SK-N-SH treated with all-trans-retinoic acid at 6 μM for 48 hours (cell line): ENCODE results near the gene KXD1.

Experiments
- ATAC-seq: fragments of 200-7000 bp; cut with Tn5 transposase; 3 replicates; pipeline ENCODE4 v1.9.1; 2020; ENCODE audit warnings: mild to moderate bottlenecking, moderate library complexity
- ARNTL ChIP-seq: fragments of 450-650 bp; formaldehyde crosslinking; IDR thresholded peaks from 2 replicates; pipeline ENCODE4 v1.5.0; 2020; ENCODE audit warnings: low read depth, mild to moderate bottlenecking, moderate library complexity, borderline replicate concordance
- BACH2 ChIP-seq: fragments of 250-450 bp; sonication (Bioruptor Pico); IDR thresholded peaks from 2 replicates; pipeline ENCODE4 v1.9.0; 2021; ENCODE audit warnings: mild to moderate bottlenecking, borderline replicate concordance
- CSDC2 ChIP-seq: fragments of 250-450 bp; sonication (Bioruptor Pico); IDR thresholded peaks from 2 replicates; pipeline ENCODE4 v1.5.0; 2020; ENCODE audit warnings: mild to moderate bottlenecking, moderate library complexity
- ESRRG ChIP-seq: fragments of 250-450 bp; sonication (Bioruptor Pico); IDR thresholded peaks from 2 replicates; pipeline ENCODE4 v1.6.1; 2021; ENCODE audit warnings: mild to moderate bottlenecking
- GLIS3 ChIP-seq: fragments of 250-450 bp; sonication (Bioruptor Pico); IDR thresholded peaks from 2 replicates; pipeline ENCODE4 v1.5.0; 2020; ENCODE audit warnings: mild to moderate bottlenecking, moderate library complexity
- ISL1 ChIP-seq: fragments of 250-450 bp; sonication (Bioruptor Pico); IDR thresholded peaks from 2 replicates; pipeline ENCODE4 v2.1.2; 2022; ENCODE audit warnings: mild to moderate bottlenecking, moderate library complexity
- POU6F1 ChIP-seq: fragments of 250-450 bp; sonication (Bioruptor Pico); IDR thresholded peaks from 2 replicates; pipeline ENCODE4 v1.8.0; 2021; ENCODE audit warnings: low read depth, mild to moderate bottlenecking, moderate library complexity, borderline replicate concordance
- PPARA ChIP-seq: fragments of 250-450 bp; sonication (Bioruptor Pico); IDR thresholded peaks from 2 replicates; pipeline ENCODE4 v1.5.0; 2020; ENCODE audit warnings: mild to moderate bottlenecking, borderline replicate concordance
- SNAI2 ChIP-seq: fragments of 250-450 bp; sonication (Bioruptor Pico); IDR thresholded peaks from 2 replicates; pipeline ENCODE4 v1.5.0; 2020; ENCODE audit warnings: mild to moderate bottlenecking, moderate library complexity
- TCF4 ChIP-seq: fragments of 250-450 bp; sonication (Bioruptor Pico); IDR thresholded peaks from 2 replicates; pipeline ENCODE4 v1.8.0; 2021; ENCODE audit warnings: mild to moderate bottlenecking, moderate library complexity, borderline replicate concordance
- TOX ChIP-seq: fragments of 250-450 bp; sonication (Bioruptor Pico); IDR thresholded peaks from 2 replicates; pipeline ENCODE4 v1.8.0; 2021; ENCODE audit warnings: mild to moderate bottlenecking, moderate library complexity, borderline replicate concordance
- ZC3H10 ChIP-seq: fragments of 250-450 bp; sonication (Bioruptor Pico); IDR thresholded peaks from 2 replicates; pipeline ENCODE4 v1.5.1; 2021; ENCODE audit warnings: mild to moderate bottlenecking, moderate library complexity
- ZFP3 ChIP-seq: fragments of 250-450 bp; sonication (Bioruptor Pico); IDR thresholded peaks from 2 replicates; pipeline ENCODE4 v1.5.0; 2020; ENCODE audit warnings: mild to moderate bottlenecking, moderate library complexity
- ZFP30 ChIP-seq: fragments of 450-650 bp; formaldehyde crosslinking; IDR thresholded peaks from 2 replicates; pipeline ENCODE4 v1.5.0; 2022; ENCODE audit warnings: mild to moderate bottlenecking, moderate library complexity
- ZNF565 ChIP-seq: fragments of 450-650 bp; formaldehyde crosslinking; conservative IDR thresholded peaks from 2 replicates; pipeline ENCODE4 v1.5.0; 2020; ENCODE audit warnings: low read depth, mild to moderate bottlenecking, moderate library complexity
- ZNF70 ChIP-seq: fragments of 450-650 bp; formaldehyde crosslinking; IDR thresholded peaks from 2 replicates; pipeline ENCODE4 v1.5.0; 2020; ENCODE audit warnings: mild to moderate bottlenecking, moderate library complexity
- ZNF8 ChIP-seq: fragments of 450-650 bp; formaldehyde crosslinking; IDR thresholded peaks from 2 replicates; pipeline ENCODE4 v1.5.0; 2020; ENCODE audit warnings: mild to moderate bottlenecking, moderate library complexity
- TF ChIP-seq, protein P1 (sequence below): fragments of 250-450 bp; sonication (Bioruptor Pico); IDR thresholded peaks from 2 replicates; pipeline ENCODE4 v1.5.1; 2021; ENCODE audit warnings: mild to moderate bottlenecking, moderate library complexity
- TF ChIP-seq, protein P2 (sequence below): fragments of 250-450 bp; sonication (Bioruptor Pico); IDR thresholded peaks from 2 replicates; pipeline ENCODE4 v1.8.0; 2020; ENCODE audit warnings: mild to moderate bottlenecking, moderate library complexity, borderline replicate concordance

Gene KXD1, protein sequence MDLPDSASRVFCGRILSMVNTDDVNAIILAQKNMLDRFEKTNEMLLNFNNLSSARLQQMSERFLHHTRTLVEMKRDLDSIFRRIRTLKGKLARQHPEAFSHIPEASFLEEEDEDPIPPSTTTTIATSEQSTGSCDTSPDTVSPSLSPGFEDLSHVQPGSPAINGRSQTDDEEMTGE

GRCh38 chr19:18557411-18558201 is at the start of gene KXD1:
Gene KXD1, plus strand, starts transcription at chr19:18557870. Its CDS starts 4,187 bp downstream, at chr19:18562057.
- no peak for TF ChIP-seq ESRRG (CRISPR knock-in tag)
- TF ChIP-seq ARNTL (CRISPR knock-in tag) = no peak
- TF ChIP-seq ZFP30 = no peak
- no peak for TF ChIP-seq ZNF8
- no peak for TF ChIP-seq SNAI2 (CRISPR knock-in tag)
- no peak for TF ChIP-seq ZFP3
- TF ChIP-seq, protein P1, sequence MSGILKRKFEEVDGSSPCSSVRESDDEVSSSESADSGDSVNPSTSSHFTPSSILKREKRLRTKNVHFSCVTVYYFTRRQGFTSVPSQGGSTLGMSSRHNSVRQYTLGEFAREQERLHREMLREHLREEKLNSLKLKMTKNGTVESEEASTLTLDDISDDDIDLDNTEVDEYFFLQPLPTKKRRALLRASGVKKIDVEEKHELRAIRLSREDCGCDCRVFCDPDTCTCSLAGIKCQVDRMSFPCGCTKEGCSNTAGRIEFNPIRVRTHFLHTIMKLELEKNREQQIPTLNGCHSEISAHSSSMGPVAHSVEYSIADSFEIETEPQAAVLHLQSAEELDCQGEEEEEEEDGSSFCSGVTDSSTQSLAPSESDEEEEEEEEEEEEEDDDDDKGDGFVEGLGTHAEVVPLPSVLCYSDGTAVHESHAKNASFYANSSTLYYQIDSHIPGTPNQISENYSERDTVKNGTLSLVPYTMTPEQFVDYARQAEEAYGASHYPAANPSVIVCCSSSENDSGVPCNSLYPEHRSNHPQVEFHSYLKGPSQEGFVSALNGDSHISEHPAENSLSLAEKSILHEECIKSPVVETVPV = no peak
- no peak for TF ChIP-seq GLIS3 (CRISPR knock-in tag)
- TF ChIP-seq ISL1 (CRISPR knock-in tag) = no peak
- no peak for TF ChIP-seq ZC3H10 (CRISPR knock-in tag)
- no peak for TF ChIP-seq ZNF565 (CRISPR knock-in tag)
- ATAC-seq = peak; percentile 99

DNA sequence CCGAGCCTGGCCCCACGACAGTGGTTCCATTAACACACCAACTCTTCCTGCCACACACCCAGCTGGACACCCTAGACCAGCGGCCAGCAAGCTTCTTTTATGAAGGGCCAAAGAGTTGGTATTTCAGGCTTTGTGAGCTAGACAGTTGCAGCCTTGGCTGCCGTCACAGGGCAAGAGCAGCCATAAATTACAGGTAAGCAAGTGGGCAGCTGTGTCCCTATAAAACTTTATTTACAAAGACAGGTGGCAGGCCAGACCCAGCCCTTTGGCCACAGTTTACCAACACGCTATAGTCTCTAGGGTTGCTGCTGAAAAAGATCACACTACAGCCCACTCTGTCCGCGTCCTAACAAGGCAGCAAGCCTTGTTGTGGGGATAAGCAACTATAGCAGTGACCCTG is 49.1 kb upstream of the KXD1 start:
- ATAC-seq = no peak
- TF ChIP-seq TOX = no peak
- no peak for TF ChIP-seq CSDC2
- TF ChIP-seq PPARA = no peak

DNA sequence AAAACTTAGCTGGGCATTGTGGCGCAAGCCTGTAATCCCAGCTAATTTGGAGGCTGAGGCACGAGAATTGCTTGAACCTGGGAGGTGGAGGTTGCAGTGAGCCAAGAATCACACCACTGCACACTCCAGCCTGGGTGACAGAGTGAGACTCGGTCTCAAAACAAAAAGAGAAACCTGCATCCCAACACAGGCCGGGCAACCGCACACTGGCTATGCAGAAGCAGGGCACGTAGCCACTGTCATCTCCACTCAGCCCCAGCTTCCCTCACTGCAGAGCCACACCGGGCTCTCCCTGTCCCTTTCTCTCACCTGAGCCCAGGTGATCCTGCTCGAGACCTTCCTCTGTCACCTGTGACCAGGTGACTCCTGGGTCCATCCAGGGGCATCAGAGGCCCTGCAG is 47.5 kb upstream of the KXD1 start:
- ATAC-seq = no peak
- TF ChIP-seq PPARA = no peak
- no peak for TF ChIP-seq ZNF8
- TF ChIP-seq, protein P2, sequence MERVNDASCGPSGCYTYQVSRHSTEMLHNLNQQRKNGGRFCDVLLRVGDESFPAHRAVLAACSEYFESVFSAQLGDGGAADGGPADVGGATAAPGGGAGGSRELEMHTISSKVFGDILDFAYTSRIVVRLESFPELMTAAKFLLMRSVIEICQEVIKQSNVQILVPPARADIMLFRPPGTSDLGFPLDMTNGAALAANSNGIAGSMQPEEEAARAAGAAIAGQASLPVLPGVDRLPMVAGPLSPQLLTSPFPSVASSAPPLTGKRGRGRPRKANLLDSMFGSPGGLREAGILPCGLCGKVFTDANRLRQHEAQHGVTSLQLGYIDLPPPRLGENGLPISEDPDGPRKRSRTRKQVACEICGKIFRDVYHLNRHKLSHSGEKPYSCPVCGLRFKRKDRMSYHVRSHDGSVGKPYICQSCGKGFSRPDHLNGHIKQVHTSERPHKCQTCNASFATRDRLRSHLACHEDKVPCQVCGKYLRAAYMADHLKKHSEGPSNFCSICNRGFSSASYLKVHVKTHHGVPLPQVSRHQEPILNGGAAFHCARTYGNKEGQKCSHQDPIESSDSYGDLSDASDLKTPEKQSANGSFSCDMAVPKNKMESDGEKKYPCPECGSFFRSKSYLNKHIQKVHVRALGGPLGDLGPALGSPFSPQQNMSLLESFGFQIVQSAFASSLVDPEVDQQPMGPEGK (CRISPR knock-in tag) = no peak
- TF ChIP-seq SNAI2 (CRISPR knock-in tag) = no peak
- TF ChIP-seq, protein P1 = no peak
- no peak for TF ChIP-seq ZNF565 (CRISPR knock-in tag)
- no peak for TF ChIP-seq ZFP30
- TF ChIP-seq POU6F1 (CRISPR knock-in tag) = no peak
- TF ChIP-seq ESRRG (CRISPR knock-in tag) = no peak
- TF ChIP-seq, all 23 proteins: peak for 0

DNA sequence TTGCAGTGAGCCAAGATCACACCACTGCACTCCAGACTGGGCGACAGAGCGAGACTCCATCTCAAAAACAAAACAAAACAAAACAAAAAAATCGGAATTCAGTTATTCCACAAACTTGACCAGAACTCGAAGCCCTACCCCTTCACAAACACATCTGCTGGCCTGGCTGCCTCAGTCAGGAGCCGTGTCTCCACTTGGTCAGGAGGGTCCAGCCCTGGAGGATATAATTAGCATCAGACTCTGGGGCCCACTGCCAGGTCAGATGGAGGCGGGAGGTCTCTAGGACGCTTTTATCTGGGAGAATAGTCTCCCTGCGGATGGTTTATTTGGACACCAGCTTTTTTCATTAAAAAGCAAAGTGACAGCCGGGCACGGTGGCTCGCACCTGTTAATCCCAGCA is 43.8 kb upstream of the KXD1 start:
- no peak for ATAC-seq
- TF ChIP-seq BACH2 (no peak), ZC3H10 (CRISPR knock-in tag) (no peak), ZNF70 (peak; percentile 72; the same call in 1 of the 2 replicates), PPARA (no peak), ARNTL (CRISPR knock-in tag) (no peak), TCF4 (0 out of 2 replicates have a peak, but pooled peaks have one; percentile 12), ESRRG (CRISPR knock-in tag) (no peak), ZFP3 (no peak), ZFP30 (no peak)
